ENCODE results near the gene WDR88. TPM values are rescaled to one million over a fixed set of nuclear protein-coding genes. Genes with fewer than 3 reads are reported as not detected.
"Not testable (repeated sequence)": the region's sequence is repeated elsewhere in the genome, so short reads cannot be mapped to it uniquely, and the experiment has no call there.

Gene WDR88
- total RNA-seq, 1 donor from 2014 or later, result not detected

GRCh38 chr19:33210266-33210940 lies 78.5 kb downstream of the WDR88 start:
- no peak for DNase-seq (ENCODE audit: low read depth in 2 of 2)

DNA sequence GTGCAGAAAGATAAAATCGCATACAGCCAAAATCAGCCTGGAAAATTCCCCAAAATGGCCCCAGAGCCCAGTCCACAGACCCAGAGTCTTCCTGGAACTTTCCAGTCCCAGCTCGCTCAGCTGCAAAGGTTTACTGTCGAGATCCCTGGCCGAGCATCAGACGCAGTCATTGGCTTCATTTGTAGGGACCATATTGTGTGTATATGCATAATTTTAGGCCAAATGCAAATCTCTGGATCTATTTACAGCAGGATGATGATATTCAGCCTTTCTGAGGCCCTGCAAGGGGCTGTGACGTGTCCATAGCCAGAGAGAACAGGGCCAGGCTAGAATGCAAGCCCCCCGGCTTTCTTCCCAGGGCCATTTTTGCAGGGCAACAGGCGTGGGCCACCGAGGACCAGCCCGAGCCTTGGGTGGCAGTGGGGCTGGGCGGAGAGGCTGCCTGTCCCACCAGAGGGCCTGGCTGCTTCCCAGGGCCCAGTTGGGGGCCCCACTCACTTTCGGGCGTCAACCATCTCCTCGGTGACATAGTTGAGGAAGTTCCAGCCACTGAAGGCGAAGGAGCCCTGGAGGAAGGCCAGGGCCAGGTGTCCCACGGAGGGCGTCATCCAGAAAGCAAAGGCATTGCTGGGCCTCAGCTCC lies 80.0 kb downstream of the WDR88 start:
- DNase-seq (ENCODE audit: low read depth in 2 of 2), result no peak

- DNase-seq (ENCODE audit: low read depth in 2 of 2), result no peak
Measured at GRCh38 chr19:33212436-33213172, 80.7 kb downstream of the WDR88 start.

- no peak for DNase-seq (ENCODE audit: low read depth in 2 of 2)
Measured at GRCh38 chr19:33214596-33214995, 82.7 kb downstream of the WDR88 start.

DNA sequence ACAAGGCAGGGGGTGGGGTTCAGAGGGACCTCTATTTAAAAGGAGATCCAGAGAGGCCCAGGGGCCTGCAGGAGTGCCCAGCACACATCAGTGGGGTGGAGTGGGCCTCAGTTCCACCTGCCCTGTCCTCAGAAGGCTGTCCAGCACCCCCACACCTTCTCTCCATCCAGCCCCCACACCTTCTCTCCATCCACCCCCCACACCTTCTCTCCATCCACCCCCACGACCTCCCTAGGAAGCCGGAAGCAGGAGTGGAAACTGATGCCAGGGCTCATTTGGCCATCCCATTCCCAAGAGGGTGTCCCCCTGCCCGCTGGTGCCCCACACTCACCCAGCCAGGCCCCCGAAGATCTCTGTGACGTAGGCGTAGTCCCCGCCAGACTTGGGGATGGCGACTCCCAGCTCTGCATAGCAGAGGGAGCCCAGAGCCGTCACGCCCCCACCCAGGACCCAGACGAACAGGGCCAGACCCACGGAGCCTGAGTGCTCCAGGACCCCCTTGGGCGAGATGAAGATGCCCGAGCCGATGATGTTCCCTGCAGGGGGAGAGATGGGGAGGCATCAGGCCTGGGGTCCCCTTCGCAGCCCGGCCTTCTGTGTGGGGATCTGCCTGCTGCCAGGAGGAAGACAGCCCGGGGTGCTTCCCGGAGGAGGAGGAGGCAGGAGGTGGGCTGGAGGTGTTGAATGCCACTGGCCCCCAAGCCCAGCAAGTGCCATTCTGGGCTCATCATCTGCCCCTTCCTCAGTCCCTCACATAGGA lies 83.7 kb downstream of the WDR88 start:
- no peak for DNase-seq (ENCODE audit: low read depth in 2 of 2)

GRCh38 chr19:33216198-33216830 lies 84.4 kb downstream of the WDR88 start:
- no peak for DNase-seq (ENCODE audit: low read depth in 2 of 2)

DNA sequence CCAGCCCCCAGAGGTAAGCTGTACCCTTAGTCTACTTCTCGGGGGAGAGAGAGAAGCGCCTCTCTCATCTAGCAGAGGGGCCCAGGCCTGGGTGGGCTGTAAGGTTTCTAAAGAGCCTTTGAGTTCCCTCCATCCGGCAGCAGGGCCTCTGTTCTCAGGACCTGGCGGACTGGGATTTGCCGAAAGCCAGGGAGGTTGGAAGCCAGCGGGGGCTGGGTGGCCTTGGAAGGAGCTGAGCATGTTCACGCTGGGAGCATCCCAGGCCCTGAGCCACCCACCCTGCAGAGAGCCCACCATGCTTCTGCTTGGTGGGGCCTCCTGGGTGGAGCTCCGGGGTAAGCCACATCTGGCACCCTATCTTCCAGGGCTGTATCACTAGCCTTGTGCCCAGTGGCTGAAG lies 86.0 kb downstream of the WDR88 start:
- no peak for DNase-seq (ENCODE audit: low read depth in 2 of 2)

GRCh38 chr19:33219261-33219815 lies 87.4 kb downstream of the WDR88 start:
- no peak for DNase-seq (ENCODE audit: low read depth in 2 of 2)

DNA sequence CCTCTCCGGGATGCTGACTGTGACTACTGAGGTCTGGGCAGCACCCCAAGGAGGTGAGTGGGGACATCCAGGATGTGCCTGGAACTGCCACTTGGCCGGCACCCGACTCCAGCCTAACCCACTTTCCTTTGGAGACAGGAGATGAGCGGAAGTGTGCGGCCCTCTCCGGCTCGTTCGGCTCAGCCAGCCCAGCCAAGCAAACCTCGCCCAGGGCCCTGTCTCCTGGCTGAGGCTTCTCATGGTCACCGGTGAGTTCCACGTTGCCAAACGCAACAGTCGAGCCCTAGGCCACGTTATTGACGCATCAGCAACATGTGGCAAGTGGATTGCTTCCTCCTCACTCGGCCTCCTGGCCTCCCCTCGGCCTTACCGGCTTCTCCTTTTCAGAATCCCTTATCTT lies 88.2 kb downstream of the WDR88 start:
- no peak for DNase-seq (ENCODE audit: low read depth in 2 of 2)

GRCh38 chr19:33220735-33221134 lies 88.8 kb downstream of the WDR88 start:
- no peak for DNase-seq (ENCODE audit: low read depth in 2 of 2)

- no peak for DNase-seq (ENCODE audit: low read depth in 2 of 2)
Measured at GRCh38 chr19:33221638-33222037, 89.7 kb downstream of the WDR88 start.

GRCh38 chr19:33222255-33222654 lies 90.3 kb downstream of the WDR88 start:
- DNase-seq (ENCODE audit: low read depth in 2 of 2), result not testable (repeated sequence)

DNA sequence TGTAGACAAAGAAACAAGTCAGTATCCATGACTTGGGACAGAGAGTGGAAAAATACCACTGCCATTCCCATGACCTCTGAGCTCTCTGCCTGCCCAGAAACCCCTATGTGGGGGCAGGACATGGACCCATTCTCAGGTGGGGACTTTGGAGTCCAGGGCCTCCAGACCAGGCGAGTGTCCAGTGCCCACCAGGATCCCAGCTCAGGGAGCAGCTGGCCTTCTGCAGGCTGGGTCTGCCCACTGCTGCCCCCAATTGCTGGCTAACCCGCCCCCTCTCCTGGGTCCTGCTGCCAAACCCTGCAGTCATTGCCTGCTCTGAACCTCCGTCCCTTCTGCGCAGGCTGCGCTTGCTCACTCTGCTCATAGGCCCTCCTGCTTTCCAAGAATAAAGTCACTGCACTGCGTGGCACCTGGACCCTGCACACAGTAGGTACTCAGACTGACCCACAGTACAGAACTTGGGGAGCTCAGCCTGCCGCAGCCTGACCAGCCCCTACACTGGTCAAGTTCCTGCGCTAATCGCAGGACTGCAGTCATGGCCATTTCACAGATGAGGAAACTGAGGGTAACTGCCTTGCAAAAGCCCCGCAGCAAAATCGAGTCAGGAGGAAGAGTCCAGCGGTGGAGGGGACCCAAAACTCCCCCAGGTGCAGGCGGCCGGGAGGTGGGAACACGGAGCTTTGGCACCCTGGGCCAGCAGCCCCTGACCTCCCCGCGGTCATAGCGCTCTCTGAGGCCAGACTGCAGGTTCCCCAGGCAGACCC lies 93.0 kb downstream of the WDR88 start:
- no peak for DNase-seq (ENCODE audit: low read depth in 2 of 2)

Other genes starting within 250 kb of the WDR88 start
- 5.6 and 6.7 TPM in 2 replicates for gene CEP89, start 160.2 kb upstream of the WDR88 start, total RNA-seq
- 1.8 and 2.0 TPM in 2 replicates for gene FAAP24, start 159.9 kb upstream of the WDR88 start, total RNA-seq
- gene RHPN2, start 67.2 kb upstream of the WDR88 start, total RNA-seq, result 5.9 and 15.8 TPM in 2 replicates
- gene GPATCH1, start 50.9 kb upstream of the WDR88 start, total RNA-seq, result 4.4 and 5.8 TPM in 2 replicates
- gene LRP3, start 62.2 kb downstream of the WDR88 start, total RNA-seq, result 6.9 and 13.0 TPM in 2 replicates
- not detected in 2 replicates for gene SLC7A10, start 93.7 kb downstream of the WDR88 start, total RNA-seq
- 0.13 TPM in 2 replicates for gene CEBPA, start 170.4 kb downstream of the WDR88 start, total RNA-seq
- gene CEBPG, start 241.6 kb downstream of the WDR88 start, total RNA-seq, result 23.9 and 26.3 TPM in 2 replicates

Measured in dermis microvascular lymphatic vessel endothelial cell (primary cell).